ENCODE data around the gene PSMD9.

The PSMD9 gene

GRCh38 chr12:121888478-121889273, at the start of gene PSMD9:
Gene PSMD9, plus strand, starts transcription at chr12:121888790. Its CDS starts 67 bp downstream, at chr12:121888857.
- in situ Hi-C loops (cut with MboI; ENCODE audit: low sequenced_read_pairs, unreplicated experiment), result no loop called here
- peak; percentile 99 for DNase-seq (ENCODE audit: low spot score)
- TF ChIP-seq CTCF (IDR thresholded peaks at IDR 0.05; ENCODE audit: borderline replicate concordance, control extremely low read depth, extremely low read depth, insufficient read depth, missing control alignments), result peak; percentile 59

GRCh38 chr12:121839106-121839992, 49.2 kb upstream of the PSMD9 start:
- in situ Hi-C loops (cut with MboI; ENCODE audit: low sequenced_read_pairs, unreplicated experiment), result no loop called here
- TF ChIP-seq CTCF (IDR thresholded peaks at IDR 0.05; ENCODE audit: borderline replicate concordance, control extremely low read depth, extremely low read depth, insufficient read depth, missing control alignments), result no peak

GRCh38 chr12:121839993-121840761, 48.4 kb upstream of the PSMD9 start:
- in situ Hi-C loops (cut with MboI; ENCODE audit: low sequenced_read_pairs, unreplicated experiment), result no loop called here
- no peak for DNase-seq (ENCODE audit: low spot score)
- TF ChIP-seq CTCF (IDR thresholded peaks at IDR 0.05; ENCODE audit: borderline replicate concordance, control extremely low read depth, extremely low read depth, insufficient read depth, missing control alignments), result no peak

More at GRCh38 chr12:121839106-121839992, 49.2 kb upstream of the PSMD9 start:
- peak; percentile 100 for DNase-seq (ENCODE audit: low spot score)

GRCh38 chr12:121843236-121843982, 45.2 kb upstream of the PSMD9 start:
- no peak for TF ChIP-seq CTCF (IDR thresholded peaks at IDR 0.05; ENCODE audit: borderline replicate concordance, control extremely low read depth, extremely low read depth, insufficient read depth, missing control alignments)
- DNase-seq (ENCODE audit: low spot score), result no peak

GRCh38 chr12:121845701-121846100, 42.9 kb upstream of the PSMD9 start:
- TF ChIP-seq CTCF (IDR thresholded peaks at IDR 0.05; ENCODE audit: borderline replicate concordance, control extremely low read depth, extremely low read depth, insufficient read depth, missing control alignments), result no peak
- in situ Hi-C loops (cut with MboI; ENCODE audit: low sequenced_read_pairs, unreplicated experiment), result no loop called here
- DNase-seq (ENCODE audit: low spot score), result no peak

More at GRCh38 chr12:121843236-121843982, 45.2 kb upstream of the PSMD9 start:
- in situ Hi-C loops (cut with MboI; ENCODE audit: low sequenced_read_pairs, unreplicated experiment), result no loop called here
